H7 (cell line): ENCODE results near the gene BTBD17. TPM values are rescaled to one million over a fixed set of nuclear protein-coding genes. Genes with fewer than 3 reads are reported as not detected.

ENCODE experiments used
- DNase-seq: peaks from one replicate; pipeline ENCODE4 v3.0.0; 2012
- H3K27me3 ChIP-seq: 2 replicates; pipeline ENCODE4 v1.6.0; 2011; ENCODE audit warnings: mild to moderate bottlenecking, low read length; ENCODE audit not compliant: control insufficient read depth, insufficient read depth
- H3K36me3 ChIP-seq: replicated peaks from 2 replicates; pipeline ENCODE4 v1.5.1; 2011; ENCODE audit warnings: low read length; ENCODE audit not compliant: control insufficient read depth, insufficient read depth
- H3K4me3 ChIP-seq: 2 replicates; pipeline ENCODE4 v1.5.1; 2011; ENCODE audit warnings: low read depth, mild to moderate bottlenecking, control low read depth, low read length, moderate library complexity; ENCODE audit not compliant: insufficient read depth
- total RNA-seq: library from RNA; depleted of rRNA; stranded (reverse); fragments of >200 nt; shearing (Covaris generic); gene quantifications from 2 replicates; pipeline ENCODE4 v1.2.3, GENCODE V29; 2014; rRNA removed

BTBD17 gene
- total RNA-seq, 1 experiment from 2014 or later: 1.3 TPM

GRCh38 chr17:74324521-74324920, 37.1 kb downstream of the BTBD17 start:
- no peak for DNase-seq
- H3K27me3 ChIP-seq: peaks cover 19% of the 10 kb centered on the region
- H3K36me3 ChIP-seq: no peaks in the 10 kb centered on the region
- no peak overlapping the region for H3K4me3 ChIP-seq

GRCh38 chr17:74318391-74318790, 43.3 kb downstream of the BTBD17 start:
- Histone ChIP-seq H3K27me3 (no peaks in the 10 kb centered on the region), H3K4me3 (no peak overlapping the region), H3K36me3 (no peaks in the 10 kb centered on the region)
- DNase-seq: no peak

GRCh38 chr17:74317071-74317470, 44.6 kb downstream of the BTBD17 start:
- Histone ChIP-seq H3K4me3 (no peak overlapping the region), H3K36me3 (no peaks in the 10 kb centered on the region), H3K27me3 (no peaks in the 10 kb centered on the region)
- no peak for DNase-seq

GRCh38 chr17:74316220-74316619, 45.4 kb downstream of the BTBD17 start:
- Histone ChIP-seq H3K27me3 (no peaks in the 10 kb centered on the region), H3K4me3 (no peak overlapping the region), H3K36me3 (no peaks in the 10 kb centered on the region)
- DNase-seq: no peak

GRCh38 chr17:74314877-74315276, 46.8 kb downstream of the BTBD17 start:
- no peak for DNase-seq
- Histone ChIP-seq H3K27me3 (no peaks in the 10 kb centered on the region), H3K4me3 (no peak overlapping the region), H3K36me3 (no peaks in the 10 kb centered on the region)

GRCh38 chr17:74309902-74310301, 51.8 kb downstream of the BTBD17 start:
- no peak overlapping the region for H3K4me3 ChIP-seq
- no peaks in the 10 kb centered on the region for H3K27me3 ChIP-seq
- DNase-seq: no peak
- no peaks in the 10 kb centered on the region for H3K36me3 ChIP-seq

GRCh38 chr17:74307984-74308773, 53.5 kb downstream of the BTBD17 start:
- H3K4me3 ChIP-seq: no peak overlapping the region
- H3K27me3 ChIP-seq: no peaks in the 10 kb centered on the region
- DNase-seq: no peak
- H3K36me3 ChIP-seq: no peaks in the 10 kb centered on the region

Other genes with a start within 250 kb of the BTBD17 start
- 1,534 and 2,134 TPM in 2 replicates for gene RPL38, start 158.2 kb downstream of the BTBD17 start, total RNA-seq
- 2.5 and 7.4 TPM in 2 replicates for gene TTYH2, start 148.3 kb downstream of the BTBD17 start, total RNA-seq
- gene DNAI2, start 87.6 kb downstream of the BTBD17 start, total RNA-seq: not detected in 2 replicates
- gene KIF19, start 35.6 kb downstream of the BTBD17 start, total RNA-seq: 0.52 and 1.1 TPM in 2 replicates
- not detected in 2 replicates for gene GPR142, start 5.6 kb upstream of the BTBD17 start, total RNA-seq
- 35.3 and 48.8 TPM in 2 replicates for gene GPRC5C, start 70.2 kb upstream of the BTBD17 start, total RNA-seq
- gene CD300A, start 104.8 kb upstream of the BTBD17 start, total RNA-seq: 0.07 and 0.48 TPM in 2 replicates
- gene CD300LB, start 169.6 kb upstream of the BTBD17 start, total RNA-seq: not detected in 2 replicates
- not detected in 2 replicates for gene CD300C, start 184.2 kb upstream of the BTBD17 start, total RNA-seq
- gene CD300H, start 205.6 kb upstream of the BTBD17 start, total RNA-seq: not detected in 2 replicates
- not detected in 2 replicates for gene CD300LD, start 230.4 kb upstream of the BTBD17 start, total RNA-seq